NCI-H460 (cell line): ENCODE results near the gene TP63. TPM values are rescaled to one million over a fixed set of nuclear protein-coding genes. Genes with fewer than 3 reads are reported as not detected.

Source experiments
- DNase-seq: peaks from one replicate; pipeline ENCODE4 v3.0.0-alpha.2; 2016; ENCODE audit warnings: low read depth; ENCODE audit errors: extremely low read depth
- total RNA-seq: library from RNA; depleted of rRNA; stranded (reverse); fragments of >200 nt; shearing (Covaris generic); gene quantifications from 2 replicates; pipeline ENCODE4 v1.2.3, GENCODE V29; 2014

TP63 gene
- total RNA-seq, 1 experiment from 2014 or later: not detected

GRCh38 chr3:189772584-189772983, 141.4 kb downstream of the TP63 start:
- no peak for DNase-seq

- DNase-seq: no peak
Measured at GRCh38 chr3:189773056-189773455, 141.9 kb downstream of the TP63 start.

- no peak for DNase-seq
Measured at GRCh38 chr3:189776149-189776824, 145.1 kb downstream of the TP63 start.

GRCh38 chr3:189778340-189778950, 147.3 kb downstream of the TP63 start:
- DNase-seq: no peak

- no peak for DNase-seq
Measured at GRCh38 chr3:189779166-189779565, 148.0 kb downstream of the TP63 start.

- DNase-seq: no peak
Measured at GRCh38 chr3:189780546-189781270, 149.5 kb downstream of the TP63 start.

GRCh38 chr3:189781415-189781814, 150.2 kb downstream of the TP63 start:
- no peak for DNase-seq

GRCh38 chr3:189786479-189787064, 155.4 kb downstream of the TP63 start:
- no peak for DNase-seq

- no peak for DNase-seq
Measured at GRCh38 chr3:189787191-189787590, 156.0 kb downstream of the TP63 start.

- no peak for DNase-seq
Measured at GRCh38 chr3:189787632-189788031, 156.4 kb downstream of the TP63 start.

GRCh38 chr3:189789432-189789831, 158.2 kb downstream of the TP63 start:
- no peak for DNase-seq

GRCh38 chr3:189790658-189791057, 159.5 kb downstream of the TP63 start:
- no peak for DNase-seq

GRCh38 chr3:189792046-189792929, 161.1 kb downstream of the TP63 start:
- no peak for DNase-seq

- no peak for DNase-seq
Measured at GRCh38 chr3:189794518-189794917, 163.3 kb downstream of the TP63 start.

GRCh38 chr3:189797103-189797750, 166.0 kb downstream of the TP63 start:
- DNase-seq: no peak

GRCh38 chr3:189799366-189799765, 168.2 kb downstream of the TP63 start:
- DNase-seq: no peak

GRCh38 chr3:189800436-189800835, 169.2 kb downstream of the TP63 start:
- no peak for DNase-seq

- DNase-seq: no peak
Measured at GRCh38 chr3:189803254-189803653, 172.1 kb downstream of the TP63 start.

- no peak for DNase-seq
Measured at GRCh38 chr3:189805375-189806067, 174.3 kb downstream of the TP63 start.
